PC-3 (cell line): ENCODE results near the gene MOG. TPM values are rescaled to one million over a fixed set of nuclear protein-coding genes. Genes with fewer than 3 reads are reported as not detected.

Source experiments
- ATAC-seq: fragments of 200-7000 bp; cut with Tn5 transposase; 2 replicates; pipeline ENCODE4 v1.9.1; 2020; ENCODE audit warnings: mild to moderate bottlenecking, moderate library complexity
- BruUV-seq: library from RNA; stranded (reverse); fragments of 400-500 nt; replicated peaks from 2 replicates; lab custom pipeline; 2021; lab: Mats Ljungman, UMichigan
- CTCF ChIA-PET: fragments of 300-600 bp; sonication (Branson Sonifier 250); formaldehyde crosslinking; loops from one replicate; lab custom pipeline; 2022; ENCODE audit warnings: antibody characterized with exemption; lab: Charles Lee
- POLR2A ChIA-PET: fragments of 300-600 bp; sonication (Branson Sonifier 250); formaldehyde crosslinking; loops from one replicate; lab custom pipeline; 2022; ENCODE audit warnings: antibody characterized with exemption; ENCODE audit not compliant: unreplicated experiment; lab: Charles Lee
- DNase-seq: peaks from one replicate; pipeline ENCODE4 v3.0.0-alpha.2; 2015
- H2AFZ ChIP-seq: fragments of 300-600 bp; sonication (generic); 2 replicates; pipeline ENCODE4 v1.6.0; 2016; ENCODE audit warnings: antibody characterized with exemption, low read length
- H3F3A ChIP-seq: fragments of 300-600 bp; sonication (generic); one replicate; pipeline ENCODE4 v1.6.0; 2017; ENCODE audit warnings: antibody characterized with exemption, low read length, control low read depth, mild to moderate bottlenecking; ENCODE audit not compliant: unreplicated experiment
- H3K27ac ChIP-seq: fragments of 300-600 bp; sonication (generic); 2 replicates; pipeline ENCODE4 v1.5.1; 2016; ENCODE audit warnings: mild to moderate bottlenecking, low read length
- H3K27me3 ChIP-seq: fragments of 300-600 bp; sonication (generic); 2 replicates; pipeline ENCODE4 v1.6.1; 2016; ENCODE audit warnings: low read length, mixed read lengths
- H3K36me3 ChIP-seq: fragments of 300-600 bp; sonication (generic); 2 replicates; pipeline ENCODE4 v1.6.1; 2016; ENCODE audit warnings: low read depth, mixed run types, low read length, mixed read lengths
- H3K4me1 ChIP-seq: fragments of 300-600 bp; sonication (generic); 2 replicates; pipeline ENCODE4 v1.5.1; 2016; ENCODE audit warnings: low read length; ENCODE audit not compliant: insufficient read depth
- H3K4me2 ChIP-seq: fragments of 300-600 bp; sonication (generic); 2 replicates; pipeline ENCODE4 v1.6.0; 2016; ENCODE audit warnings: low read length
- H3K4me3 ChIP-seq: fragments of 300-600 bp; sonication (generic); 2 replicates; pipeline ENCODE4 v1.5.1; 2016; ENCODE audit warnings: mild to moderate bottlenecking, low read length, mixed read lengths
- H3K79me2 ChIP-seq: fragments of 300-600 bp; sonication (generic); 2 replicates; pipeline ENCODE4 v1.6.1; 2017; ENCODE audit warnings: low read length, mixed read lengths
- H3K9ac ChIP-seq: fragments of 300-600 bp; sonication (generic); 2 replicates; pipeline ENCODE4 v1.6.0; 2016; ENCODE audit warnings: mild to moderate bottlenecking, low read length
- H3K9me2 ChIP-seq: fragments of 300-600 bp; sonication (generic); replicated peaks from 2 replicates; pipeline ENCODE4 v1.6.1; 2016; ENCODE audit warnings: mixed run types, low read length, mixed read lengths
- H3K9me3 ChIP-seq: fragments of 300-600 bp; sonication (generic); 2 replicates; pipeline ENCODE4 v1.6.1; 2016; ENCODE audit warnings: low read length, mixed read lengths
- H4K20me1 ChIP-seq: fragments of 300-600 bp; sonication (generic); 2 replicates; pipeline ENCODE4 v1.6.1; 2016; ENCODE audit warnings: low read length, mixed read lengths
- EZH2 ChIP-seq: fragments of 300-600 bp; sonication (generic); IDR thresholded peaks from one replicate; pipeline ENCODE4 v1.6.1; 2017; ENCODE audit warnings: antibody characterized with exemption, mild to moderate bottlenecking, low read length; ENCODE audit not compliant: unreplicated experiment
- EZH2phosphoT487 ChIP-seq: fragments of 300-600 bp; sonication (generic); IDR thresholded peaks from 2 replicates; pipeline ENCODE4 v1.6.1; 2018; ENCODE audit warnings: mild to moderate bottlenecking, antibody characterized with exemption, low read length, borderline replicate concordance
- intact Hi-C: fragments of 100-400 bp; cut with micrococcal nuclease; formaldehyde crosslinking; loops from 2 replicates; pipeline ENCODE4 v1.9.0; 2023
- total RNA-seq: library from RNA; depleted of rRNA; stranded (reverse); fragments of >200 nt; gene quantifications from 2 replicates; pipeline ENCODE4 v1.2.3, GENCODE V29; 2014; rRNA removed
- TF ChIP-seq, protein P1 (sequence below): fragments of 300-600 bp; sonication (generic); conservative IDR thresholded peaks from 2 replicates; pipeline ENCODE4 v1.5.1; 2017; ENCODE audit warnings: antibody characterized with exemption, low read depth, mild to moderate bottlenecking, low read length

MOG gene
- total RNA-seq, 1 experiment from 2014 or later, result not detected

GRCh38 chr6:29710281-29710941, 53.5 kb downstream of the MOG start:
- H3K4me3 ChIP-seq, result no peak overlapping the region
- no peak for TF ChIP-seq EZH2
- TF ChIP-seq, protein P1, sequence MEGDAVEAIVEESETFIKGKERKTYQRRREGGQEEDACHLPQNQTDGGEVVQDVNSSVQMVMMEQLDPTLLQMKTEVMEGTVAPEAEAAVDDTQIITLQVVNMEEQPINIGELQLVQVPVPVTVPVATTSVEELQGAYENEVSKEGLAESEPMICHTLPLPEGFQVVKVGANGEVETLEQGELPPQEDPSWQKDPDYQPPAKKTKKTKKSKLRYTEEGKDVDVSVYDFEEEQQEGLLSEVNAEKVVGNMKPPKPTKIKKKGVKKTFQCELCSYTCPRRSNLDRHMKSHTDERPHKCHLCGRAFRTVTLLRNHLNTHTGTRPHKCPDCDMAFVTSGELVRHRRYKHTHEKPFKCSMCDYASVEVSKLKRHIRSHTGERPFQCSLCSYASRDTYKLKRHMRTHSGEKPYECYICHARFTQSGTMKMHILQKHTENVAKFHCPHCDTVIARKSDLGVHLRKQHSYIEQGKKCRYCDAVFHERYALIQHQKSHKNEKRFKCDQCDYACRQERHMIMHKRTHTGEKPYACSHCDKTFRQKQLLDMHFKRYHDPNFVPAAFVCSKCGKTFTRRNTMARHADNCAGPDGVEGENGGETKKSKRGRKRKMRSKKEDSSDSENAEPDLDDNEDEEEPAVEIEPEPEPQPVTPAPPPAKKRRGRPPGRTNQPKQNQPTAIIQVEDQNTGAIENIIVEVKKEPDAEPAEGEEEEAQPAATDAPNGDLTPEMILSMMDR, result no peak
- TF ChIP-seq EZH2phosphoT487, result no peak
- no peak for DNase-seq
- POLR2A ChIA-PET, result no interaction called here
- H3K36me3 ChIP-seq, result no peaks in the 10 kb centered on the region
- no peak overlapping the region for H3K4me2 ChIP-seq
- no peak overlapping the region for H3K9ac ChIP-seq
- H3K9me3 ChIP-seq, result no peaks in the 10 kb centered on the region
- H3K4me1 ChIP-seq, result no peaks in the 10 kb centered on the region
- no peaks in the 10 kb centered on the region for H3K9me2 ChIP-seq
- no peaks in the 10 kb centered on the region for H3K79me2 ChIP-seq
- intact Hi-C loops, result no loop called here
- H3K27ac ChIP-seq, result no peak overlapping the region
- H4K20me1 ChIP-seq, result no peaks in the 10 kb centered on the region
- H3K27me3 ChIP-seq, result peaks cover 24% of the 10 kb centered on the region
- no peaks in the 10 kb centered on the region for H3F3A ChIP-seq
- H2AFZ ChIP-seq, result no peak overlapping the region
- CTCF ChIA-PET, result no interaction called here
- no TSS peak for BruUV-seq
- ATAC-seq, result no peak

- Histone ChIP-seq H4K20me1 (no peaks in the 10 kb centered on the region), H3K79me2 (no peaks in the 10 kb centered on the region), H3K36me3 (no peaks in the 10 kb centered on the region), H3K27me3 (no peaks in the 10 kb centered on the region; the same call in 1 of the 2 replicates), H3K4me3 (no peak overlapping the region), H3K9me3 (no peaks in the 10 kb centered on the region), H3K4me1 (no peaks in the 10 kb centered on the region), H3F3A (no peaks in the 10 kb centered on the region), H3K4me2 (no peak overlapping the region), H3K9me2 (no peaks in the 10 kb centered on the region), H3K27ac (no peak overlapping the region), H3K9ac (no peak overlapping the region), H2AFZ (no peak overlapping the region)
- ChIA-PET POLR2A (no interaction called here), CTCF (interaction anchor here (1.0 kb wide), 1 partner anchor 67 kb away, joined by 3 read pairs; no protein-coding TSS in a partner anchor)
- ATAC-seq (no peak), DNase-seq (peak; percentile 19)
- TF ChIP-seq, protein P1, result peak; percentile 38; the same call in 1 of the 2 replicates
- no peak for TF ChIP-seq EZH2phosphoT487
- intact Hi-C loops, result no loop called here
- BruUV-seq, result no TSS peak
Observed at GRCh38 chr6:29720863-29721262, 64.0 kb downstream of the MOG start.

Other genes starting within 250 kb of the MOG start
- not detected in 2 replicates for gene OR12D1, start 242.2 kb upstream of the MOG start, total RNA-seq
- not detected in 2 replicates for gene OR10C1, start 217.8 kb upstream of the MOG start, total RNA-seq
- not detected in 2 replicates for gene OR11A1, start 200.0 kb upstream of the MOG start, total RNA-seq
- gene OR2H1, start 199.9 kb upstream of the MOG start, total RNA-seq, result not detected in 2 replicates
- gene MAS1L, start 169.1 kb upstream of the MOG start, total RNA-seq, result not detected in 2 replicates
- gene UBD, start 97.4 kb upstream of the MOG start, total RNA-seq, result not detected in 2 replicates
- gene OR2H2, start 72.0 kb upstream of the MOG start, total RNA-seq, result not detected in 2 replicates
- gene GABBR1, start 23.9 kb upstream of the MOG start, total RNA-seq, result 5.5 and 7.0 TPM in 2 replicates
- gene ZFP57, start 24.1 kb downstream of the MOG start, total RNA-seq, result not detected in 2 replicates
- gene HLA-F, start 66.3 kb downstream of the MOG start, total RNA-seq, result 9.8 and 16.1 TPM in 2 replicates
- not detected in 2 replicates for gene HLA-G, start 170.7 kb downstream of the MOG start, total RNA-seq